Germinal center (tissue), 1 donor: ENCODE results near the gene LRRC74B.
"Not testable (repeated sequence)": the region's sequence is repeated elsewhere in the genome, so short reads cannot be mapped to it uniquely, and the experiment has no call there.

ENCODE experiments used
- DNase-seq: peaks from one replicate; pipeline ENCODE4 v3.0.0; 2012; ENCODE audit warnings: mixed read lengths, low spot score

Gene LRRC74B

DNA sequence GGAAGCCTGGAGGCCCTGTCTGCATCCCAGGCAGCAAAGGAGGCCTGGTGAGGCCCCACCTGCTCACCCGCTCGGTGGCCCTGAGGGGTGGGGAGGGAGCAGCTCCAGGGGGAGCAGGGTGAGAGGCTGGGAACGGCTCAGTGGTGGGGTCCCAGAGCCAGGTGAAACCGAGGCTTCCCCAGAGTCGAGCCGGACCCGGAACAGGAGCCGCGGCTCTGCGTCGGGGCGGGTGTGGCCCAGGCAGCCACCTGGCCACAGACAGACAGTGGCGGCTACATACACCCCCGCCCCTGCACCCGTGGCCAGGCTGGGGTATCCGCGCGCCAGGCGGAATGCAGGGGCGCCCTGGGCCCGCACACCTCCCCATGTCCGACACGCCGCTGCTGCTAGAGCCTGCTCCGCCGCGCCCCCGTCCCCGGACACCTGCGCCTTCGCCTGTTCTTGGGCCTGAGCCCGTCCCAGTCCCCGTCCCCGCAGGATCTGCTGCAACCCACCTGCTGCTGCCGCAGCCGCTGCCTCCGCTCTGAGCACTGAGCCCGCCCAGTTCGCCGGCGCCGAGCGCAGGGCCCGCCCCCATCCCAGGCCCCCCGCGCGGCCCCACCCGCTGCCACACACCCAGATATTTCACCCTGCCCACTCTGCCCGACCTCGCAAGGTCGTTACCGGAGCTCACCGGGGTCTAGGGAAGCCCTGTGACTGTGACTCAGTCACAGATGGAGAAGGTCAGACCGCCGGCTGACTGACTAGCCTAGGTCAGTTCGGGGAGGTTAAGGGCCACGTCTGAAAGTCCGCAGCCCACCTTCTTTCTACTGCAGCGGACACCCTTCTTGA is 13.5 kb upstream of the LRRC74B start, which contains the start of gene SLC7A4:
Gene SLC7A4, minus strand, starts transcription at position 525 of the 831 bp plus-strand sequence. CDS start 749 bp downstream, outside the sequence.
- DNase-seq, result no peak

DNA sequence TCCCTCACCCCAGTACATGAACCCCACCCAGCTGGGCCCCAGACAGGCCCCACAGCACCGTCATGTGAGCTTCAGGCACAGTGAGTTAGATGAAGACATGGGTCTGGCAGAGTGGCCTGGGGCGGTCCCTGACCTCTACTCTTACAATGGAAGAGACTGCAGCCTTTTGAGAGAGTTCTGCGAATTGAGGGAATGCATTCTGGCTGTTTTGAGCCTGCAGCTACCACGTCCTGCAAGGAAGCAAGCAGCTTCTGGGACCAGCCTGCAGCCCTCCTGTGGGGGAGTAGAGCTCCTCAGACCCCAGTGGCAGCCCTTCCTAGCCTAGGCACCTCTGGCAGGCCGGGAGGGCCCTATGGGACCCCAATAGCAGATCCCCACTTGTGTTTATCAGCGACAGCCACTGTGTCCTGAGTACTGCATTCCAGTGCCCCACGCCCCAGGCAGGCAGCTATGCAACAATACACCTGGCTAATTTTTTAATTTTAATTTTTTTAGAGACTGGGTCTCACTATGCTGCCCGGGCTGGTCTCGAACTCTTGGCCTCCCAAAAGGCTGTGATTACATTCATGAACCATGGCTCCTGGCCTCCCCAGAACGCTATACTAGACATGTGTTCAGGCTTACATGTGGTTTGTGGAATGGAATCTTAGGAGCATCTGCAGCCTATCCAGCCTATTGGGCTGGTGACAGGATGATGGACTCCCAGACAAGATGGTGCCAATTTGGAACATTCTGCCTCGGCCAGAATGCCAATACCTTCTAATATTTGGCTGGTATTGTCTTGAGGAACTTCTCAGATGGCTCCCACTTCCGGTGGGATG is 12.7 kb upstream of the LRRC74B start:
- DNase-seq, result no peak

DNA sequence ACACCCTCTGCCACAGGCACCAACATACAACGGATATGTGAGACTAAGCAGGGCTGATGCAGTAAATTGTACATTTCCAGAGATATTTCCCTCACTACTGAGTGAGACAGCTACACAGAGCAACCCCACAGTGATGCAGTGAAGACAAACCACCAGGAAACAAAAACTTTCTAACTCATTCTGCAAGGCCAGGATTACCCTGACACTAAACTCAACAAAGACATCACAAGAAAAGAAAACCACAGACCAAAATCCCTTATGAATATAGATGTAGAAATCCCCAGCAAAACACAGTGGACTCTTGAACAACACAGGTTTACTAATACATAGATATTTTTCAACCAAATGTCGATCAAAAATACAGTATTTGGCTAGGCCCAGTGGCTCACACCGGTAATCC is 11.9 kb upstream of the LRRC74B start:
- DNase-seq, result no peak

DNA sequence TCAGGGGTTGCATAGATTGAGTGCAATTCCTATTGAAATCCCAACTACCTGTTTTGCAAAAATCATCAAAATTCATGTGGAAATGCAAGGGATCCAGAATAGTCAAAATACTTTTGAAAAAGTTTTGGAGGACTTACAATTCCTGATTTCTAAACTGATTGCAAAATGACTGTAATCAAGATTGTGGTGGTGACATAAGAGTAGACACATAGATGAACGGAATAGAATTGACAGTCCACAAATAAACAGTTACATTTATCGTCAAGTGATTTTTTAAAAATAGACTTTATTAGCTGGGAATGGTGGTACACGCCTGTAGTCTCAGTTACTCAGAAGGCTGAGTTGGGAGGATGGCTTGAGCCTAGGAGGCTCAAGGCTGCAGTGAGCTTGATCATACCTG is 10.8 kb upstream of the LRRC74B start:
- DNase-seq, result no peak

DNA sequence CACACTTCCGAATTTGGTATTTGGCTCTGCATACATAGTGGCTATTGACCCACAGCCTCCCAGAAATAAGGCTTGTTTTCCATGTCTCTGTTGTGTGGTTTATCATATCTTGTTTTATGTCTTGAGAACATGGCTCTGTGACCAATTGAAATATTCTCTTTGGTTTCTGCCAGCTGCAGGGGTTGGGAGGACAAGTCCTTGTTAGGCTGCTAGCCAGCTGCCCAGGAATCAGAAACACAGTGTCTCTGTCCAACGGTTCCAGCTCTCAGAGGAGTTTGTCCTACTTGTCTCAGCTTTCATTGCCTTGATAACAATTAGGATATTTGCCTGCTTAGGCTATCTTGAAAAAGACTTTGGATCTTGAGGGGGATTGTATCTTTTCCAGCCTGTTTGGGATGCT is 7.3 kb upstream of the LRRC74B start:
- no peak for DNase-seq

DNA sequence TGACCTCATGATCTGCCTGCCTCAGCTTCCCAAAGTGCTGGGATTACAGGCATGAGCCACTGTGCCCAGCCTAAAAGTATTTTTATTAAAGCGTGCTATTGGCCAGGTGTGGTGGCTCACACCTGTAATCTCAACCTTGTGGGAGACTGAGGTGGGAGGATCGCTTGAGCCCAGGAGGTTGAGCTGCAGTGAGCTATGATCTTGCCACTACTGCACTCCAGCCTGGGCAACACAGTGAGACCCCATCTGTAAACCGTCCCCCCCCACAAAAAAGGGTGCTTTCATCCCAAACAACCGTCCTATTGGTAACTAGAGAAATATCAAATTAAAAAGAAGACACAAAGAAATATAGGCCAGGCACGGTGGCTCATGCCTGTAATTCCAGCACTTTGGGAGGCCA is 6.6 kb upstream of the LRRC74B start:
- not testable (repeated sequence) for DNase-seq

DNA sequence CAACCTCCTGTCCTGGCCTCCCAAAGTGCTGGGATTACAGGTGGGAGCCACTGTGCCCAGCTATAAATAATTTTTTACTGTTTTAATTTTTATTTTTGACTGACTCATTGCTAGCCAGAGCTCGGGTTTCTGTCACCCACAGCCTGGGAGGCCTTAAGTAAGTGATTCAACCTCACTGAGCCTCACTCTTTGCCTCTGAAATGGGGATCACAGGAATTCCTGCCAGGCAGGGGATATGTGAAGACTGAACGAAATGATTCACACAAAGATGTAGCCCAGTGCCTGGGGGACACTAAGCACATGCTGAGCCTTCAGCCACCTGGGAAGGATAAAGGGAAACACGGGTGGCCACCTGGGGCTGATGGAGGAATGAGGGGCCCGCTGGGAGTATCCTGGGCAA is 3.8 kb upstream of the LRRC74B start:
- DNase-seq, result no peak

DNA sequence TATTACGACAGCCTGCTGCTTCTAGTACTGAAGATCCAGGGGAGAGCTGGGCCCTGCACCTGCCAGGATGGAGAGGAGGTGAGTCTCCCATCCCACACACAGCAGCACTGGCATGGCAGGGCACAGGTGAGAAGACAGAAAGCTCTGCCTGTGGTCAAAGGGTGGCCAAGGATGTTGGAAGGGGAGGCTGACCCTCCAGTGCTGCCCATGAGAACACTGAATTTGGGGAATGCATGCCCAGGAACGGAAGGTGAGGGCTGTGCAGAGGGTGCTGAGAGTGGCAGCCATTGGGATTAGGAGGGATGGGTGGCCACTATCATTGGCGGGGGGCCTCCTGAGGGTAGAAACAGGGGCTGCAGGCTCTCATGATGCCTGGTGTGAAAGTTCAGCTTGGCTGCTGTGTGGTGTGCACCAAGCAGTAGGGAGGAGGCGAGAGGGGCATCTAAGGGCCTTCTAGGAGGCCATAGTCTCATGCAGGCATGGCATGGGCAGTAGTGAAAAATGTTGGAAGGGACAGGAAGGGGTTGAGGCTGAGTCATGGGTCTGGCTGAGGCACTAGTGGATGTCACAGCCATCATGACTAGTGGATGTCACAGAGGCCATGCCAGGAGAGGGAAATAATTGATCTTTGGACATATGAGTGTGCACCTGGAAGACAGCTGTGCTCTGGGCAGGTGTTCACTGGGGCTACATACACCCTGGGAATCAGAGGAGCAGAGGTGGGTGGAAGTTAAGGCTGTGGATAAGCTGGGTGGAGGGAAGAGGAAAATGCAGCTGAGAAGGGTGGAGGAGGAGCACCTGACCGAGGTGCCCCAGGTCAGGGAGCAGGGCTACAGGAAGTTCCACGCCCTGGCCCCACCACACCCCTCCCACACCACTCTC is 2.5 kb upstream of the LRRC74B start:
- no peak for DNase-seq

DNA sequence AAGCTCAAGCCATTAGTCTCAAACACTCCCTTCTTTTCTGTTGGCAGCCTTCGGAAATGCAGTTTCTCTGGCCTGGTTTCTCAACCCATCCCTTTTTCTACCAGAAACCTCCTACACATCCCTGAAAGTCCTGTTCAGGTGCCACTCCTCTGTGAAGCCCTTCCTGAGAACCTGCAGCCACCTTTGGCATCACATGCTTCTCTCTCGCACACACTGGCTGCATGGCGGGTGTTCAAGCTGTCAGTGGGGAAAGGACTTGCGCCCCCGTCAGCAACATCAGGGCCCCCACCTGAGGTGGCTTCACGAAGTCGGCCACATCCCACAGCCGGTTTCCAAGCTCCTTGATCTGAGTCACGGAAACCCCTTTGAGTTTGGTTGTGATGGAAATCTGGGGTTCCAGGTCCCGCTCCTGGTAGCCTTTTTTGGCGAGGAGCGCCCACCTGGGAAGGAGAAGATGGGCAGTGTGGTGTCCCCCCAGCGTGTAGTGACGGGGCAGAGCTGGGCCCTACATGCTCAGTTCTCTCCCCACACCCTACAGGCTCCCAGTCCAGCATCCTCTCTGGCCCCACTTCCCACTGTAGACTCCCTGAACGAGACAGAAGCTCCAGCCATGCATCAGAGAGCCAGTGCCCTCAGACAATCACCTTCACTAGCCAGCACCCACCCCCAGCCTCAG is 1.7 kb upstream of the LRRC74B start:
- no peak for DNase-seq

DNA sequence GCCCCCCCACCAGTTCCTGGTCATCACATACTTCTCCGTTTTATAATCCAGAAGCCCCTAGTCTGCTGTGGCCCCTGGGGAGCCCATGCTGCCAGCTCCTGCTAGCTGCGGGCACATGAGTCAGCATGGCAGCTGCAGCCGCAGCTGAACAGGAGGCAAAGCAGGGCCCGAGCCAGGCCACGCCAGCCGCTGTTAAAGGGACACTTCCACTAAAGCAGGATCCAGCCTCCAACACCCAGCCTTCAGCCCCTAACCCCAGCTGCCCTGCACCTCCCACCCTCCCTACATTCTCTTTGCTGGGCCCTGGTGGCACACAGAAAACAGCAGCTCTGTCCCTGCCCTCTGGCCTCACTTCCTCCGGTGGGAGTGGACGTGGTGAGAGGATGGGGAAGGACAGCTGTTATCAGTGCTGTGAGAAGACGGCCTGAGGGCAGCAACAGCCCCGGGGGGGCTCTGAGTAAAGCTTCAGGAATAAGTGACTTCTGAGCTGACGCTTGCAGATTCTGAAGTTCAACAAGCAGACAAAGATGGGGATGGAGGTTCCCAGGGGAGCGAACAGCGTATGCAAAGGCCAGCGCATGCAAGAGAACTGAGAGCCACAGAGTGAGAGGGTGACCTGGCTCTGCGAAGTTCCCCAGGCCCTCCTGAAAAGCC is 688 bp upstream of the LRRC74B start:
- DNase-seq, result no peak

DNA sequence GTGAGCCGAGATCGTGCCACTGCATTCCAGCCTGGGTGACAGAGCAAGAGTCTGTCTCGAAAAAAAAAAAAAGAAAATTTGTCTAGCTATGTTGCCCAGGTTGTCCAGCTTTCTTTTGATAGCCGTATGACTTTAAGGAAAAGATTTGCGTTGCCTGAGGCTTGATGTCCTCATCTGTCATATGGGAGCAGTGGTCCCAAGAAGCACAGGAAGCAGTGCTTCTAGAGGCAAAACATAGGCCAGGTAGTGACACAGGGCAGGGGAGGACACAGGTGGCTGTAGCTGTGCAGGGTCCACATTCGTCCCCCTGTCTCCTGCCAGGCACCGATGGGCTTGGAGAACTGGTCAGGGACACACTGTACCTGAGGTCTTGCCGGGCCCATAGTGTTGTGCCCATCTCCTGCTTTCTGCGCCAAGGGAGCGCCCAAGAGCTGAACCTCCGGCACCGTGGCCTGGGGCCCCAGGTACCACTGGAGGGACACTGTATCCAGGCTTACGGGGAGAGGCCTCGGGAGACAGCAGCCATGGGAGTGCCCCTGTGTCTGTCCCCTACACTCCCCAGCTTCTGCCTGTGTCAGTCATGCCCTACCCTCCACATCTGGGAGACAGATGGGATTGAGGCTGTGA is 1.4 kb downstream of the LRRC74B start:
- DNase-seq, result no peak

DNA sequence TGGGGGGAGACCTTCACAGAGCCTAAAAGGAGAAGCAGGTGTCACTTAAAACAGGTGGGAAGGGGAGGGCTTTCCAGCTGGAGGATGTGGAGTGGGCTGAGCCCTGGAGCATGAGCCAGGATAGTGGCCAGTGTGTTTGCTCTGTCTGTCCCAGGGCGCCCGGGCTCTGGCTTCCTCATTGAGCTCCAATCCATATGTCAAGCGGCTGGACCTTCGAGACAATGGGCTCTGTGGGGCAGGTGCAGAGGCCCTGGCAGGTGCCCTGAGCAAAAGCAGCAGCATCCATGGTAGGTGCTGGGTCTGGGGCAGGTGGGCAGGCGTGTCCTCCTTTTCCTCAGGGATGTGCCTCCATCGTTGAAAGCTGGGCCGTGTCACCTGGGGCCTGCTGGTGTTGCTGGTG is 2.0 kb downstream of the LRRC74B start:
- DNase-seq, result no peak

DNA sequence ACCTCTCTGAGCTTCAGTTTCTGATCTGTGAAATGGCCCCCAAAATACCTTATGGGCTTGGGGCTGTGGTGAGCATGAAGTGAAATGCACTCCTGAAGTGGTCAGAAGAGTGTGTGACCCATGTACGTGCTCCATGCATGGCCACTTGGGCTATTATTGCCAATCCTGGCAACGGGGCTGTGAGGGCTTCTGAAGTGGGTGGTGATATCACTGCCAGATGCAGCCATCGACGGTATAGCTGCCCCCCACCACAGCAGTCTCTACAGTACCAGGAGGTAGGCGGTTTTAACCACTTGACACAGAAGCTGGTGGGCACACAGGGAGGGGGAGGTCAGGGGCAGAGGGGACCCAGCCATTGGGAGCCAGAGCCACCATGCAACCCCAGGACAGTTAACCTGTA is 2.7 kb downstream of the LRRC74B start:
- DNase-seq, result not testable (repeated sequence)

DNA sequence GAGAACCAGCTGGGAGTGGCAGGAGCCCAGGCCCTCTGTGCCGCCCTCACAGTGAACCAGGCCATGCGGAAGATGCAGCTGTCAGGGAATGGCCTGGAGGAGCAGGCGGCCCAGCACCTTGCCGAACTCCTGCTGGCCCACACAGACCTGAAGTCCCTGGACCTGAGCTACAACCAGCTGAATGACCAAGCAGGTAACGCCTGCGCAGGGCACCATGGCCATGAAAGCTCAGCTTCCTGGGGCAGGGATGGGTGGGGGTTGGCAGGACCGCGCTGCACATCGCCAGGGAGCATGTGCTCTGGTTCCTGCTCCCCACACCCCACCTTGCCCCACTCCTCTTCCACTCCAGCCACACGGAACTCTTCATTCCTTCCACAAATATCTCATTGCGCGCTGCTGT is 3.2 kb downstream of the LRRC74B start:
- DNase-seq, result not testable (repeated sequence)

DNA sequence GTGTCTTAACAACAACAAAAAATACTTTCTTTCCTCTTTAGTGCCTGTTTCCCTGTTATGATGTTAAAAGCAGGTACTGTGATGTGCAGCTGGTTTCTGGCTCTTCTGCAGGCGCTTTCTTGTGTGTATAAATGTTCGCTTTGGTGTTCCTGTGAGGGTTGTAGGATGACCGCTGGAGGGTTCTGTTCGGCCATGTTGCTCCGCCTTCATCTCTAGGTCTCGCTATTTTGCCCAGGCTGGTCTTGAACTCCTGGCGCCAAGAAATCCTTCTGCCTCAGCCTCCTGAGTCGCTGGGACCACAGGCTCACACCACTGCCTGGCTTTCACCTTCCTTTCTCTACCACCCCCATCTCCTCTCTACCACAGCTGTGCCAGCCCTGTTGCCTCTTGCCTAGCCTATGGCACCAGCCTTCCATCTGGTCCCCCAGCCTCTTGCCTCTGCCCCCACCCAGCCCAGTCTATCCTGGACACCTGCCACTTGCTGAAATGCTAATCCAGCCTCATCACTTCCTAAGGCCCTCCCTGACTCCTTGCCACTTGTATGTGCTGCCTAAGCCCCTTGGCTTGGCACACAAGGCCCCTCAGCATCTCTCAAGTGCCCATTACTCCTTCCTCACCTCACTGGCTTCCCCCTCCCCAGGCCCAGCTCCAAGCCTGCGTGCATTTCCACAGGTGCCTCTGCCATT is 5.5 kb downstream of the LRRC74B start:
- no peak for DNase-seq

DNA sequence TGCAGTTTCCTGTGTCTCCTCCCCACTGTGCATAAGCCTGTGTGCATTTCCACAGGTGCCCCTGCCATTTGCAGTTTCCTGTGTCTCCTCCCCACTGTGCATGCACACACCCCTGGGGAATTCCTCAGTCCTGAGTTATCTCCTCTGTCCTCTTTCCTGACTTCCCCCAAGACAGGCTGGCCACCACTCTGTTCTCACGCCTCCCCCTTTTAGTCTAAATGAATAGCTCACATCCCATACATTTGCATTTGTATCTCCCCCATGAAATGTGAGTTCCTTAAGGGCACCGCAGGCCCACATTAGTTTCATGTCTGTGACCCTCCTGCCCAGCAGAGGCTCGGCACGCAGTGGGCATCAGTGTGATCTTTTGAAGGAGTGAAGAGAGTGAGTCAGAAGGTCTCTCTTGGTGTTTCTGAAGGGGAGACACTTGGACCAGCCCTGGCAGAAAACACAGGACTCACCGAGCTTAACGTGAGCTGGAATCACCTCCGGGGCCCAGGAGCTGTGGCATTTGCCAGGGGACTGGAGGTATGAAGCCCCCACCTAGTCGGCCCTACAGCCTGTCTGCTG is 6.2 kb downstream of the LRRC74B start:
- no peak for DNase-seq

DNA sequence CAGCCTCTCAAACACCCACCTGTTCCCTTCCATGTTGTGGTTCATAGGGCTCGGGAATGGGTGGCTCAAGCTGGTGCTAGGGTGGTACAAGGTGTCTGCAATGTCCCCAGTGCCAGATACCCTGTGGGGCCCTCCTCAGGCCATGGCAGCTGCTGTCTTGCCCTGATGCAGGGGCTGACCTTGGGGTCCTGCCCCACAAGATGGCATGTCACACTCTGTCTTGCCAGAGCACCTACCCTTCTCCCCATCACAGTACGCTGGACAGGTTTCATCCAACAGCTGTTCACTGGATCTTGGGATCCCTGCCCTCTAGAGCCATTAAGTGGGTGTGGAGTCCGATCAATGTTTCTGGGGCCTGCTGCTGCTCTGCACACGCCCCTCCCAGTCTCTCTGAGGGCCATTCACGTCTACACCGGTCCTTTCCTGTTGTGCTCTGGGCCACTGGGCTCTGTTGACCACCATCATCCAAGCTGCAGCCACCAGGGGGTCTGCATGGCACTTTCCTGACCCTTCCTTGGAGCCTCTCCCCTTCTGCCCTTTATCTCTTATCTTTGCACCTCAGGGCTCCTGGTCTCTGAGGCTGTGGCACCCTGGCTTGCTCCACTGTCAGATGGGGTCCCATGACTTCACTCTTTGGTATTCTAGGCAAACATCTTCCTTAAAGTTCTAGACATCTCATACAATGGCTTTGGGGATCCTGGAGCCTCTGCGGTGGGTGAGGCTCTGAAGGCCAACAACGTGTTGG is 7.1 kb downstream of the LRRC74B start:
- no peak for DNase-seq

DNA sequence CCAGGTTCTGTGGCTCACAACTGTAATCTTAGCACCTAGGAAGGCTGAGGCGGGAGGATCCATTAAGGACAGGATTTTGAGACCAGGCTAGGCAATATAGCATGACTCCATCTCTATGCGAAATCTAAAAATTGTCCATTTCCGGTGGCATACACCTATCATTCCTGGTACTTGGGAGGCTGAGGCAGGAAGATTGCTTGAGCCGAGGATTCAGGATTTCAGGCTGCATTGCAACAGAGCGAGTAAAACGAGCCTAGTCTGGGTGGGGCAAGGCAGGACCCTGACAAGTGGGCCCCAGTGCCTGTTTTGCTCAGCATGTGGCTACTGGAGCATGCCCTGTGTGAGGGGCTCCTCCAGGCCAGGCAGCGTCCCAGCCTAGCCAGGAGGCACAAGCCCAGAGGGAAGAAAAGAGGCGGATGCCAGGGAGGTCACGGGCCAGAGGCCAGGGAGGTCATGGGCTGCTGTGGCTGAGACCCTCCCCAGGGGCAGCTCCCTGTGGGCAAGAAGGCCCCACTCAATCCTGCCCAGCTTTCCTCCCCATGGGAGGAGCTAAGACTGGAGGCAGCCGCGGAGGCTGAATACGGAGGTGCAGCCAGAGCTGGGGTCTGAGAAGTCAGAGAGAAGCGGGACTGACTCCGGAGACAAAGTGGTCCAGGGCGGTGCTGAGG is 8.4 kb downstream of the LRRC74B start:
- DNase-seq, result no peak
